CD4-positive, alpha-beta T cell treated with Interferon gamma for 1 hour (primary cell): ENCODE measurements around the gene PEAK3.
A peak's percentile ranks its signal among the peaks of the same experiment; 100 is the strongest.
"Not testable (repeated sequence)": the region's sequence is repeated elsewhere in the genome, so short reads cannot be mapped to it uniquely, and the experiment has no call there.

Source experiments
- DNase-seq: peaks from one replicate; pipeline ENCODE4 v3.0.0-alpha.2; 2020

Gene PEAK3

GRCh38 chr19:2288338-2288817 lies 6.4 kb upstream of the PEAK3 start:
- DNase-seq = no peak

GRCh38 chr19:2287585-2288337 lies 5.8 kb upstream of the PEAK3 start:
- DNase-seq = no peak

GRCh38 chr19:2286402-2287140 lies 4.6 kb upstream of the PEAK3 start:
- DNase-seq = no peak

- DNase-seq = no peak
Observed at GRCh38 chr19:2283835-2284507, 2.0 kb upstream of the PEAK3 start.

GRCh38 chr19:2282862-2283237 lies 875 bp upstream of the PEAK3 start:
- no peak for DNase-seq

- DNase-seq = not testable (repeated sequence)
Observed at GRCh38 chr19:2281265-2282061, 512 bp downstream of the PEAK3 start.

GRCh38 chr19:2280633-2281264 lies 1.2 kb downstream of the PEAK3 start:
- DNase-seq = no peak

- DNase-seq = no peak
Observed at GRCh38 chr19:2278459-2279158, 3.4 kb downstream of the PEAK3 start.

- no peak for DNase-seq
Observed at GRCh38 chr19:2277138-2277537, 4.8 kb downstream of the PEAK3 start.

- no peak for DNase-seq
Observed at GRCh38 chr19:2276429-2276986, 5.5 kb downstream of the PEAK3 start.

- no peak for DNase-seq
Observed at GRCh38 chr19:2275588-2276428, 6.2 kb downstream of the PEAK3 start.

GRCh38 chr19:2274931-2275535 lies 6.9 kb downstream of the PEAK3 start:
- peak; percentile 66 for DNase-seq

- DNase-seq = no peak
Observed at GRCh38 chr19:2274185-2274711, 7.7 kb downstream of the PEAK3 start.

GRCh38 chr19:2273356-2274184 lies 8.4 kb downstream of the PEAK3 start:
- peak; percentile 83 for DNase-seq

- DNase-seq = no peak
Observed at GRCh38 chr19:2271234-2272103, 10.5 kb downstream of the PEAK3 start.

GRCh38 chr19:2270423-2271233 lies 11.3 kb downstream of the PEAK3 start:
- DNase-seq = peak; percentile 85

GRCh38 chr19:2270157-2270422 lies 11.9 kb downstream of the PEAK3 start:
- DNase-seq = peak; percentile 33
